MG63 (cell line): ENCODE results near the gene INAFM2. TPM values are rescaled to one million over a fixed set of nuclear protein-coding genes. Genes with fewer than 3 reads are reported as not detected.

Experiments used
- DNase-seq: peaks from one replicate; pipeline ENCODE4 v3.0.0-alpha.2; 2020
- H3K27me3 ChIP-seq: fragments of 250-450 bp; sonication (Bioruptor Pico); 2 replicates; pipeline ENCODE4 v1.5.1; 2020; ENCODE audit warnings: mild to moderate bottlenecking, moderate library complexity
- H3K36me3 ChIP-seq: fragments of 250-450 bp; sonication (Bioruptor Pico); 2 replicates; pipeline ENCODE4 v1.5.1; 2020; ENCODE audit warnings: mild to moderate bottlenecking, moderate library complexity
- H3K4me3 ChIP-seq: fragments of 250-450 bp; sonication (Bioruptor Pico); 2 replicates; pipeline ENCODE4 v1.5.1; 2020; ENCODE audit warnings: mild to moderate bottlenecking, moderate library complexity
- H3K9me3 ChIP-seq: fragments of 250-450 bp; sonication (Bioruptor Pico); 2 replicates; pipeline ENCODE4 v1.5.1; 2020; ENCODE audit warnings: mild to moderate bottlenecking, moderate library complexity
- total RNA-seq: library from RNA; depleted of rRNA; stranded (reverse); fragments of >200 nt; shearing (Covaris generic); gene quantifications from 2 replicates; pipeline ENCODE4 v1.2.3, GENCODE V29; 2014; ENCODE audit warnings: low replicate concordance

INAFM2 gene
- total RNA-seq, 1 experiment from 2014 or later = 9.6 TPM

- Histone ChIP-seq H3K9me3 (no peaks in the 10 kb centered on the region), H3K36me3 (no peaks in the 10 kb centered on the region; the same call in 1 of the 2 replicates), H3K27me3 (no peaks in the 10 kb centered on the region), H3K4me3 (peak within 1 kb of the TSS; percentile 38)
- DNase-seq = peak; percentile 81
These were observed 17.4 kb downstream of the INAFM2 start, which contains the start of gene CCDC9B for GRCh38 chr15:40340740-40341400. Gene CCDC9B (minus strand): TSS chr15:40340939. CDS start chr15:40340819, 120 bp downstream.

- Histone ChIP-seq H3K27me3 (no peaks in the 10 kb centered on the region), H3K9me3 (no peaks in the 10 kb centered on the region)
- DNase-seq = no peak
These were observed 19.2 kb downstream of the INAFM2 start for GRCh38 chr15:40342416-40343320.

GRCh38 chr15:40343512-40343911, 20.0 kb downstream of the INAFM2 start:
- Histone ChIP-seq H3K9me3 (no peaks in the 10 kb centered on the region), H3K27me3 (no peaks in the 10 kb centered on the region), H3K36me3 (no peaks in the 10 kb centered on the region; the same call in 1 of the 2 replicates), H3K4me3 (no peak overlapping the region)
- peak; percentile 57 for DNase-seq

More at GRCh38 chr15:40342416-40343320, 19.2 kb downstream of the INAFM2 start:
- no peaks in the 10 kb centered on the region; the same call in 1 of the 2 replicates for H3K36me3 ChIP-seq
- no peak overlapping the region for H3K4me3 ChIP-seq

DNA sequence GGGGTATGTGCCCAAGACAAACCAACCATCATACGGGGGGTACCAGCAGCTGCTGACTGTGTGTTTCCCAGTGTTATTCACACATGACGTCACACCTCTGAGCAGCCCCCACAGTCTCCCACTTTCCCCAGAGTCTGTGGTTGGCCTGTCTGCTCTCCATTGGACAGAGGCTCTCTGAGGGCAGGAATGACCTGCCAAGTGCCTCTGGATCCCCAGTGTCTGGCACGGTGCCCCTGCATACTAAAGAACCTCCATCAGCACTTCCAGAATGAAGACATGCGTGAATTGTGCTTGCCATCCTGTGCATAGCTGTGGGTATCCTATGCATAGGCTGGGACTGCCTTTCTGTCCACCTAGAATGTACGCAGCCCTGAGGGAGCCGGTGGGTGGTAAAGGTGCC, 20.7 kb downstream of the INAFM2 start:
- Histone ChIP-seq H3K27me3 (no peaks in the 10 kb centered on the region), H3K4me3 (no peak overlapping the region), H3K36me3 (no peaks in the 10 kb centered on the region), H3K9me3 (no peaks in the 10 kb centered on the region)
- no peak for DNase-seq

- Histone ChIP-seq H3K9me3 (no peaks in the 10 kb centered on the region), H3K27me3 (no peaks in the 10 kb centered on the region), H3K36me3 (no peaks in the 10 kb centered on the region), H3K4me3 (no peak overlapping the region)
- DNase-seq = peak; percentile 53
These were observed 21.2 kb downstream of the INAFM2 start for GRCh38 chr15:40344631-40345120.

DNA sequence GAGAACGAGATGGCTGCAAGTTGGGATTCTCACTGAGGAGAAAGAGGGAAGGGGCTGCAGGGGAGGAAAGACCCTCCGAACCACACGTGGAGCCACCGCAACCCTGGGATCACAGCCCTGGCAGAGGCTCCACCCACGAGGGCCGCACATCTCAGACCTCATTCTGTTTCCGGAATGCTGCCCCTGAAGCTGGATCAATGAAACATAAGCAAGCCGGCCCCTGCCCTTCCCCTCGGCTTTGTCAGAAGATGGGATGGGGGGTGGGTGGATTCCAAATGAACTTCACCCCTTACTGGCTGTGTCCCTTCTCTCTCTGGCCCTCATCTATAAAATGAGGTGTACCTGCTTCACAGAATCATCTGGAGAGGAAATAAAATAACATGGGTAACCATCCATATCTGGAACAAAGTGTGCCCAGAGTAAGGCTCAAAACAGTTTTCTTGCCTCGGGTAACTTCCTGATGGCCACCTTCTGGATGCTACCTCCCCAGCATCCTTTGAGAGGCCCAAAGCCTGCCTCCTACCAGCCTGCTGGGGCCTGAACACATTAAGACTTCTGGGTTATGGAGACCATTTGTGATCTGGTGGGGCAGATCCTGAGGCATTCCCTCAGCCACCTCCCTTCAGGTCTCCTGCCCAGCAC, 21.9 kb downstream of the INAFM2 start:
- Histone ChIP-seq H3K4me3 (no peak overlapping the region), H3K27me3 (no peaks in the 10 kb centered on the region), H3K9me3 (no peaks in the 10 kb centered on the region), H3K36me3 (no peaks in the 10 kb centered on the region)
- no peak for DNase-seq

DNA sequence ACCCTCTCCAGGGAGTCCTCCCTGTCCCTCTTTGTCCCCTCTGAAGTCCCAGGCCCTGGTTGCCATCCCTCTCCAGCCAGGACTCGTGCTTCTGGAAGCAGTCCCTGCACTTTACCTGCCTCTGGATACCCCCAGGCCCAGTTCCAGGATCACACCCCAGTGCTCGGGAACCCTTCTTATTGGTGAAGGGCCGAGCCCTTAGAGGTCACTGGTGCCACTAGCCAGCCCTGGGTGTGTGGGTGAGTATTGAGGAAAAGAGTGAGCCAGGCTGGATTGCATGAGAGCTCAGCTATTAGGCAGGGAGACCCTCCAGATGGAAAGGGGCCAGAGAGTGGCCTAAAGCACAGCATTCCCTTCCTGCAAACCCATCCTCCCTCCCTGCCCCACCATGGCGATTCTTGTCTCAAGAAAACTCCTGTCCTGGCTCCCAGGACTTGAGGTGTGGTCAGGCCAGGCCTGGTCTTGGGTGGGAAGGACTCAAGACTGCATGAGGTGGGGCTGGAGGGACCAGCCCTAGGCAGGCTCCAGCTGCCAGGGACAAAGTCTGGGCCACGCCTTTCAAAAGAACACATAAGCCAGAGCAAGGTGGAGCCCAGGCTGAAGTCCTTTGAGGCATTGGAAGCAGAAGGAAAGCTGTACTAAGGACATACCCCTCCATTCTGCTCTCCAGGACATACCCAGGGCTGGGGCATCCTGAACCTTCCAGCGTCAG, 22.5 kb downstream of the INAFM2 start:
- Histone ChIP-seq H3K4me3 (no peak overlapping the region), H3K36me3 (no peaks in the 10 kb centered on the region), H3K27me3 (no peaks in the 10 kb centered on the region), H3K9me3 (no peaks in the 10 kb centered on the region)
- DNase-seq = no peak

- H3K9me3 ChIP-seq = no peaks in the 10 kb centered on the region
- H3K4me3 ChIP-seq = no peak overlapping the region
- no peaks in the 10 kb centered on the region for H3K27me3 ChIP-seq
- H3K36me3 ChIP-seq = no peaks in the 10 kb centered on the region
- DNase-seq = no peak
These were observed 23.4 kb downstream of the INAFM2 start for GRCh38 chr15:40346579-40347558.

- Histone ChIP-seq H3K9me3 (no peaks in the 10 kb centered on the region), H3K36me3 (no peaks in the 10 kb centered on the region), H3K4me3 (no peak overlapping the region), H3K27me3 (no peaks in the 10 kb centered on the region)
- no peak for DNase-seq
These were observed 24.3 kb downstream of the INAFM2 start for GRCh38 chr15:40347559-40348473.

DNA sequence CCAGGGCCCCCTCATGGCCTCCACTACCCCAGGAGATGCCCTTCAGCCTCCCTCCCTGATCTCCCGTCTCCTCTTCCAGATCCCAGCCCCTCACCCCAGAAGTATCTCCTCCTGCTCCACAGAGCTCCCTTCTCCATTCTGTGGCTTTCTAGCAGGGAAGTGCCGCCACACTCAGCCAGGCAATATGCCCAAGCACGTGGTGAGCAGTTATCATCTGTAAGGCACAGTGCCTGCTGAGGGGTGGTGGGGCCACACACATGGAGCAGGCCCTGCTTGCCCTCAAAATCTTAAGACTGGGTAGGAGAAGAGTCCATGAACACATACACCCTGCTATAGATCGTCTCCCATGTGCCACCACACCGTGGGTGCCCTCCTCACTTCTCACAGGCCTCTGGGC, 25.0 kb downstream of the INAFM2 start:
- Histone ChIP-seq H3K4me3 (no peak overlapping the region), H3K27me3 (no peaks in the 10 kb centered on the region), H3K9me3 (no peaks in the 10 kb centered on the region), H3K36me3 (no peaks in the 10 kb centered on the region)
- no peak for DNase-seq

DNA sequence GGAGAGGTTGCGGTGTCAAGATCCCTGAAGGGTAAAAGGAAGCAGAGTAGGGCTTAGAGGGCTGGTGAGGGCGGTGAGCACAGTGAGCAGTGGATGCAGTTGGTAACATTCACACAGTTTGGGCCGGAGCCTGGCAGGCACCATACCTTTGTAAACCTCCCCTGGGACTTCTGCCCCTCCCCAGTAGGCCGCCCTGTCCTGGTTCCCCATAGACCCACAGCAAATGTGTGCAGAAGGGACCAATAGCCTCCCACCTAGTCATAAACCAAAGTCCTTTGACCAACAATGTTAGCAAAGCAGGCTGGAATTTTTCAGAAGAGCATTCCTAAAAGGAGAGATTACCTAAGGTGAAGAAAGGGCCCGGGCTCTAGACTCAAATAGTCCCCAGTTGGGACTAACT, 25.7 kb downstream of the INAFM2 start:
- H3K36me3 ChIP-seq = no peaks in the 10 kb centered on the region
- no peaks in the 10 kb centered on the region for H3K9me3 ChIP-seq
- no peak overlapping the region for H3K4me3 ChIP-seq
- DNase-seq = no peak
- no peaks in the 10 kb centered on the region for H3K27me3 ChIP-seq

DNA sequence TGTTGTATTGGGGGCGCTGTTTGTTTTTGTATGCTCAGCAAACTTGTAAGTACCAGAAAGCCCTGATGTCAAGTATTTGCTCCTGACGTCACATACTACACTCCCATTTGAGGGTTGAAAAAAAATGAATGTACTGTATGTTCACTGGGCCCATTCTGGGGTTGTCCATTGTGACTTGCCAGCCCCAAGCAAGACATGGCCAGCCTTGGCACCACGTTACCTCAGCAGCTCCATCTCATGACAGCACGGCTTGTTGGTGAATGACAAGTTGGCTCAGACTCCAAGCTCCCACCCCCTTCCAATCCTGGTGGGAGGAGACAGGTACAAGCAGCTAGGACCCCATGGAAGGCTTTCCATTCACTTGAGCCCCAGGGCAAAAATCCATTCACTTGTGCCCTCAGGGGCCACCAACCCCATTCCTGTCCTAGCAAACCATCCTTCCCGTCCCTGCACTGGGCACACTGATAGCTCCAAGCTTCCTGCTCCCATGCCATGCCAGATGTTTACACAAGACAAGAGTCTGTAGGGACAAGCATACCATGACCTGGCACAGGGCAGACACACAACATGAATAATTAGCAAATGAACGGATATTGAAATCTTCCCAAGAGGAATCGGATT, 28.9 kb downstream of the INAFM2 start:
- DNase-seq = no peak
- no peaks in the 10 kb centered on the region for H3K27me3 ChIP-seq
- no peaks in the 10 kb centered on the region for H3K36me3 ChIP-seq
- H3K9me3 ChIP-seq = no peaks in the 10 kb centered on the region
- H3K4me3 ChIP-seq = no peak overlapping the region

DNA sequence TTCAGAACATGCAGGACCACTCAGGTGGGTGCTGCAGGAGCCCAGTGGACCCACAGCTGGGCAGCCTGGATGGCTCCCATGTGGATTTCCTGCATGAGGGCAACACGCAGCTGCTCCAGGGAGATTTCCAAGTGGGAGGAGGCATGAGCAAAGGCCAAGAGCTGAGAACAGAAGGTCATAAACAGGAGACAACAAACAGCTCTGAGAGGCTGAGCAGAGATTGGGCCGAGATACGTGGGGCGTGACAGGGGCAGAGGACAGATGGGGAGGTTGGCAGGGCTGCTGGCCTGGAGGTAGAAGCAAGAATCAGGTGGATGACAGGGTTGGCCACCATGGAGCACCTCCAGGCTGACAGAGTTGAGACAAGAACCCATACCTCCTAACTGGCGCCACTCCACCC, 30.2 kb downstream of the INAFM2 start:
- Histone ChIP-seq H3K27me3 (no peaks in the 10 kb centered on the region), H3K9me3 (no peaks in the 10 kb centered on the region), H3K4me3 (no peak overlapping the region), H3K36me3 (no peaks in the 10 kb centered on the region)
- no peak for DNase-seq
